Endothelial cell of umbilical vein (primary cell): ENCODE data around the gene IQCE. TPM values are rescaled to one million over a fixed set of nuclear protein-coding genes. Genes with fewer than 3 reads are reported as not detected.

Source experiments
- BruUV-seq: library from RNA; stranded (reverse); fragments of 400-500 nt; replicated peaks from 2 replicates; lab custom pipeline; 2021; lab: Mats Ljungman, UMichigan
- CTCF ChIA-PET: fragments of 300-600, 350-600 bp; sonication (Branson Sonifier 250); formaldehyde crosslinking; loops from one replicate; lab custom pipeline; 2021; ENCODE audit warnings: antibody characterized with exemption, inconsistent platforms; lab: Charles Lee
- POLR2A ChIA-PET: fragments of 300-600, 350-600 bp; sonication (Branson Sonifier 250); formaldehyde crosslinking; loops from one replicate; lab custom pipeline; 2021; ENCODE audit warnings: antibody characterized with exemption, inconsistent platforms; lab: Charles Lee
- DNase-seq: peaks from one replicate; pipeline ENCODE4 v3.0.0-alpha.2; 2011; ENCODE audit warnings: low read depth, low spot score
- FAIRE-seq: peaks from 2 replicates; lab custom pipeline; 2011; peaks lifted over from hg19 to GRCh38; lab: Jason Lieb, UNC
- H2AFZ ChIP-seq: 2 replicates; pipeline ENCODE4 v1.6.0; 2012; ENCODE audit warnings: low read depth, low read length, control low read depth, inconsistent platforms
- H3K27ac ChIP-seq: 2 replicates; pipeline ENCODE4 v1.5.1; 2011; ENCODE audit warnings: low read depth, mild to moderate bottlenecking, control low read depth, low read length, moderate library complexity; ENCODE audit not compliant: insufficient read depth
- H3K27me3 ChIP-seq, 2 experiments: 2 replicates each; pipeline versions ENCODE4 v1.6.0 to v1.6.1; 2011; ENCODE audit warnings: low read length in 2 of 2, mixed read lengths in 1 of 2; ENCODE audit not compliant: control insufficient read depth in 2 of 2, insufficient read depth in 2 of 2
- H3K36me3 ChIP-seq, 2 experiments: 2 replicates in 1 of 2; 3 replicates in 1 of 2; pipeline ENCODE4 v1.5.1; 2011; ENCODE audit warnings: low read length in 2 of 2, mild to moderate bottlenecking in 1 of 2, moderate library complexity in 1 of 2; ENCODE audit not compliant: control insufficient read depth in 2 of 2, insufficient read depth in 2 of 2; ENCODE audit errors: extremely low read depth in 1 of 2
- H3K4me1 ChIP-seq: 3 replicates; pipeline ENCODE4 v1.5.1; 2011; ENCODE audit warnings: mild to moderate bottlenecking, low read length; ENCODE audit not compliant: control insufficient read depth, insufficient read depth; ENCODE audit errors: extremely low read depth
- H3K4me2 ChIP-seq: 2 replicates; pipeline ENCODE4 v1.6.1; 2011; ENCODE audit warnings: low read length, control low read depth, mixed read lengths; ENCODE audit not compliant: insufficient read depth
- H3K4me3 ChIP-seq, 3 experiments: fragments of 200-600 bp in 1 of 3; sonication (generic), shearing (Covaris generic) in 1 of 3; replicated peaks in 1 of 3; 2 replicates each; pipeline ENCODE4 v1.5.1; 2011 to 2016; ENCODE audit warnings: control low read depth in 3 of 3, low read length in 3 of 3, mild to moderate bottlenecking in 2 of 3, inconsistent platforms in 1 of 3, low read depth in 1 of 3, moderate library complexity in 1 of 3; ENCODE audit not compliant: insufficient read depth in 1 of 3
- H3K79me2 ChIP-seq: 2 replicates; pipeline ENCODE4 v1.6.0; 2012; ENCODE audit warnings: low read length, inconsistent platforms; ENCODE audit not compliant: control insufficient read depth, insufficient read depth
- H3K9ac ChIP-seq: replicated peaks from 2 replicates; pipeline ENCODE3; 2011; ENCODE audit warnings: low read length, control low read depth; ENCODE audit not compliant: insufficient read depth; ENCODE audit errors: extremely low read depth
- H3K9me1 ChIP-seq: replicated peaks from 3 replicates; pipeline ENCODE4 v1.6.0; 2011; ENCODE audit warnings: mild to moderate bottlenecking, low read length; ENCODE audit not compliant: control insufficient read depth, insufficient read depth; ENCODE audit errors: extremely low read depth
- H3K9me3 ChIP-seq: replicated peaks from 2 replicates; pipeline ENCODE4 v1.5.1; 2012; ENCODE audit warnings: low read length, inconsistent platforms; ENCODE audit not compliant: control insufficient read depth, insufficient read depth
- H4K20me1 ChIP-seq: replicated peaks from 2 replicates; pipeline ENCODE3; 2011; ENCODE audit warnings: mild to moderate bottlenecking, low read length; ENCODE audit not compliant: control insufficient read depth, insufficient read depth; ENCODE audit errors: extremely low read depth
- EZH2 ChIP-seq: IDR thresholded peaks from 2 replicates; pipeline ENCODE4 v1.6.1; 2012; ENCODE audit warnings: borderline replicate concordance, low read depth, mild to moderate bottlenecking, moderate library complexity, low read length, inconsistent platforms; ENCODE audit not compliant: severe bottlenecking
- FOS ChIP-seq: IDR thresholded peaks from 2 replicates; pipeline ENCODE4 v1.6.1; 2011; ENCODE audit warnings: mild to moderate bottlenecking, low read length, moderate library complexity, borderline replicate concordance; ENCODE audit not compliant: insufficient read depth
- GATA2 ChIP-seq: IDR thresholded peaks from 2 replicates; pipeline ENCODE4 v1.7.0; 2011; ENCODE audit warnings: low read depth, mild to moderate bottlenecking, moderate library complexity, mixed read lengths, low read length; ENCODE audit not compliant: insufficient read length, insufficient read depth
- JUN ChIP-seq: IDR thresholded peaks from 2 replicates; pipeline ENCODE4 v1.6.1; 2011; ENCODE audit warnings: borderline replicate concordance, low read depth; ENCODE audit not compliant: insufficient read length, insufficient read depth
- MAX ChIP-seq: IDR thresholded peaks from 2 replicates; pipeline ENCODE4 v1.6.1; 2011; ENCODE audit not compliant: insufficient read depth, insufficient read length
- MYC ChIP-seq: IDR thresholded peaks from one replicate; pipeline ENCODE4 v1.6.1; 2011; ENCODE audit warnings: mild to moderate bottlenecking, low read depth, low read length
- POLR2A ChIP-seq: IDR thresholded peaks from 2 replicates; pipeline ENCODE4 v1.6.1; 2012; ENCODE audit warnings: low read depth, mild to moderate bottlenecking, control low read depth, low read length
- POLR2AphosphoS5 ChIP-seq: IDR thresholded peaks from 2 replicates; pipeline ENCODE4 v1.6.1; 2012; ENCODE audit warnings: low read depth, mild to moderate bottlenecking, control low read depth, low read length, moderate library complexity; ENCODE audit not compliant: insufficient read depth
- dilution Hi-C: fragments of 300-500 bp; cut with MboI; formaldehyde crosslinking; loops from one replicate; pipeline ENCODE4 v1.15.0; 2019; ENCODE audit warnings: low sequenced_read_pairs; ENCODE audit not compliant: extremely low pct_ligation_motif_present
- intact Hi-C: fragments of 100-400 bp; cut with micrococcal nuclease; formaldehyde crosslinking; loops from one replicate; pipeline ENCODE4 v1.10.0; 2022
- polyA plus RNA-seq, 4 experiments: library from polyadenylated mRNA; depleted of rRNA in 3 of 4; stranded (reverse) in 3 of 4; unstranded in 1 of 4; fragments of >200 nt; gene quantifications; 2 replicates each; pipeline versions ENCODE4 v1.2.1 to v1.2.3, GENCODE V29; 2011 to 2012; ENCODE audit warnings: missing spikeins in 1 of 4
- total RNA-seq: library from RNA; stranded (reverse); gene quantifications from 2 replicates; pipeline ENCODE4 v1.2.3, GENCODE V29; 2021
- TF ChIP-seq, protein P1 (sequence below), 2 donors: IDR thresholded peaks; 1 replicate in 1 of 2; 2 replicates in 1 of 2; pipeline ENCODE4 v1.5.1; 2011; ENCODE audit warnings: low read length in 2 of 2, mild to moderate bottlenecking in 2 of 2, moderate library complexity in 2 of 2, control low read depth in 1 of 2, inconsistent platforms in 1 of 2, low read depth in 1 of 2; ENCODE audit not compliant: insufficient read depth in 1 of 2; ENCODE audit errors: extremely low read depth in 1 of 2

The IQCE gene
- total and polyA plus RNA-seq, 2 donors (not counting 3 experiments of a cell fraction or from before 2014, with no cell fraction given) = 4.9 to 14.5 TPM

- FAIRE-seq = no peak
- intact Hi-C loops = no loop called here
- H3K36me3 ChIP-seq = peaks cover 0 to 21% of the 10 kb centered on the region in 2 experiments
Measured at GRCh38 chr7:2592375-2592865, 33.6 kb downstream of the IQCE start.

More at GRCh38 chr7:2592375-2592865, 33.6 kb downstream of the IQCE start:
- Histone ChIP-seq H3K4me2 (no peak overlapping the region), H2AFZ (no peak overlapping the region), H3K27ac (no peak overlapping the region), H3K79me2 (no peaks in the 10 kb centered on the region), H3K9me1 (no peaks in the 10 kb centered on the region), H3K9ac (no peak overlapping the region), H3K4me3 (no peak overlapping the region), H3K27me3 (no peaks in the 10 kb centered on the region), H3K4me1 (no peaks in the 10 kb centered on the region), H3K9me3 (no peaks in the 10 kb centered on the region), H4K20me1 (no peaks in the 10 kb centered on the region)
- CTCF ChIA-PET = no interaction called here
- dilution Hi-C loops = no loop called here
- no TSS peak for BruUV-seq
- no peak for DNase-seq
- TF ChIP-seq JUN = no peak
- TF ChIP-seq, protein P1, sequence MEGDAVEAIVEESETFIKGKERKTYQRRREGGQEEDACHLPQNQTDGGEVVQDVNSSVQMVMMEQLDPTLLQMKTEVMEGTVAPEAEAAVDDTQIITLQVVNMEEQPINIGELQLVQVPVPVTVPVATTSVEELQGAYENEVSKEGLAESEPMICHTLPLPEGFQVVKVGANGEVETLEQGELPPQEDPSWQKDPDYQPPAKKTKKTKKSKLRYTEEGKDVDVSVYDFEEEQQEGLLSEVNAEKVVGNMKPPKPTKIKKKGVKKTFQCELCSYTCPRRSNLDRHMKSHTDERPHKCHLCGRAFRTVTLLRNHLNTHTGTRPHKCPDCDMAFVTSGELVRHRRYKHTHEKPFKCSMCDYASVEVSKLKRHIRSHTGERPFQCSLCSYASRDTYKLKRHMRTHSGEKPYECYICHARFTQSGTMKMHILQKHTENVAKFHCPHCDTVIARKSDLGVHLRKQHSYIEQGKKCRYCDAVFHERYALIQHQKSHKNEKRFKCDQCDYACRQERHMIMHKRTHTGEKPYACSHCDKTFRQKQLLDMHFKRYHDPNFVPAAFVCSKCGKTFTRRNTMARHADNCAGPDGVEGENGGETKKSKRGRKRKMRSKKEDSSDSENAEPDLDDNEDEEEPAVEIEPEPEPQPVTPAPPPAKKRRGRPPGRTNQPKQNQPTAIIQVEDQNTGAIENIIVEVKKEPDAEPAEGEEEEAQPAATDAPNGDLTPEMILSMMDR (IDR thresholded peaks at IDR 0.05; ENCODE audit: extremely low read depth in 1 of 2, insufficient read depth in 1 of 2, low read depth in 1 of 2, low read length in 2 of 2) = no peak
- TF ChIP-seq POLR2AphosphoS5 = no peak
- no peak for TF ChIP-seq POLR2A
- TF ChIP-seq MYC = no peak
- TF ChIP-seq FOS = no peak
- no peak for TF ChIP-seq EZH2
- TF ChIP-seq MAX = no peak
- no peak for TF ChIP-seq GATA2
- POLR2A ChIA-PET = no interaction called here
